ENCODE data around the gene RABGEF1.
"Not testable (repeated sequence)": the region's sequence is repeated elsewhere in the genome, so short reads cannot be mapped to it uniquely, and the experiment has no call there.

Gene RABGEF1

GRCh38 chr7:66710752-66711151 lies 29.8 kb upstream of the RABGEF1 start:
- H3K4me3 ChIP-seq (ENCODE audit: low read depth, low read length); H3K9me3 ChIP-seq (ENCODE audit: control insufficient read depth, insufficient read depth, low read length); H3K36me3 ChIP-seq (ENCODE audit: control insufficient read depth, insufficient read depth, low read length); H3K4me1 ChIP-seq (ENCODE audit: control insufficient read depth, insufficient read depth, low read length); H3K27me3 ChIP-seq (ENCODE audit: control insufficient read depth, insufficient read depth, low read length); H3K9ac ChIP-seq (ENCODE audit: low read depth, low read length): not testable (repeated sequence)

DNA sequence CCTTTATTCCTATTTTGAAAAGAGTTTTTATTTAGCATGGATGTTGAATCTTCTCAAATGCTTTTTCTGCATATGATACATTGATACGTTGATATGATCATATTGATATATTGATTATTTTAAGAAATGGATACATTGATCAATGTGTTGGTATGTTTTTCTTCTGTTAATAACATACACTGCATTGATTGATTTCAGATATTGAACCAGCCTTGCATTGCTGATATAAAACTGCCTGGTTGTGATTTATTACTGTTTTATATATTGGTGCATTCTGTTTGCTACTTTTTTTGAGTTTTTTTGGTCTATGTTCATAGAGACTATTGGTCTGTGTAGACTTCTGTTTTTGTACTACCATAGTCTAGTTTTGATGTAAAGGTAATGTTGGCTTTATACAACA lies 26.8 kb upstream of the RABGEF1 start:
- H3K4me3 ChIP-seq (ENCODE audit: low read depth, low read length) = no peak overlapping the region
- H3K36me3 ChIP-seq (ENCODE audit: control insufficient read depth, insufficient read depth, low read length) = no peaks in the 10 kb centered on the region
- no peaks in the 10 kb centered on the region for H3K27me3 ChIP-seq (ENCODE audit: control insufficient read depth, insufficient read depth, low read length)
- H3K9ac ChIP-seq (ENCODE audit: low read depth, low read length) = no peak overlapping the region
- H3K9me3 ChIP-seq (ENCODE audit: control insufficient read depth, insufficient read depth, low read length) = no peaks in the 10 kb centered on the region
- H3K4me1 ChIP-seq (ENCODE audit: control insufficient read depth, insufficient read depth, low read length) = no peaks in the 10 kb centered on the region

DNA sequence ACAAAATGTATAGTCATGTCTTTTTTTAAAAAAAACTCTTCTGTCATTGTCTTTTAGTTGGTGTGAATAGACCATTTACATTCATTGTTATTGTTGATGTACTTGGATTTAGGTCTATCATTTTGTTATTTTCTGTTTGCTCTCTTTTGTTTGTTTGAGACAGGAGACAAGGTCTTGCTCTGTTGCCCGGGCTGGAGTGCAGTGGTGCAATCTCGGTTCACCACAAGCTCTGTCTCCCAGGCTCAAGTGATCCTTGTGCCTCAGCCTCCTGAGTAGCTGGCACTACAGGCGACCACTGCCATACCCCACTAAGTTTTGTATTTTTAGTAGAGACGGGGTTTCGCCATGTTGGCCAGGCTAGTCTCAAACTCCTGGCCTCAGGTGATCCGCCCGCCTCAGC lies 23.9 kb upstream of the RABGEF1 start:
- not testable (repeated sequence) for H3K4me1 ChIP-seq (ENCODE audit: control insufficient read depth, insufficient read depth, low read length); H3K9me3 ChIP-seq (ENCODE audit: control insufficient read depth, insufficient read depth, low read length); H3K36me3 ChIP-seq (ENCODE audit: control insufficient read depth, insufficient read depth, low read length); H3K4me3 ChIP-seq (ENCODE audit: low read depth, low read length); H3K9ac ChIP-seq (ENCODE audit: low read depth, low read length); H3K27me3 ChIP-seq (ENCODE audit: control insufficient read depth, insufficient read depth, low read length)

DNA sequence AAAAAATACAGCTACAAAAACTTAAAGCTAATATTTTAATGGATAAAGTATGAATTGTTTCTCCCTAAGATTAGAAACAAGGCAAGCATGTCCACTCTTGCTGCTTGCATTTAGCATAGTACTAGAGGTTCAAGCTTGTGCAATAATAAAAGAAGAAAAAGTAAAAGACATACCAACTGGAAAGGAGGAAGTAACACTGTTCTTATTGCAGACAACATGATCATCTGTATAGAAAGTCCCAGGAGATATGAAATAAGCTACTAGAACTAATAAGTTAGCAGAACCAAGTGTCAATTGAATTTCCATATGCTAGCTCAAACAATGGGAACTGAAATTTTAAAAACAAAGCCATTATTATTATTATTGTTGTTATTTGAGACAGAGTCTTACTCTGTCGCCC lies 20.0 kb upstream of the RABGEF1 start:
- Histone ChIP-seq H3K27me3 (ENCODE audit: control insufficient read depth, insufficient read depth, low read length) (no peaks in the 10 kb centered on the region), H3K9ac (ENCODE audit: low read depth, low read length) (no peak overlapping the region), H3K36me3 (ENCODE audit: control insufficient read depth, insufficient read depth, low read length) (no peaks in the 10 kb centered on the region)

DNA sequence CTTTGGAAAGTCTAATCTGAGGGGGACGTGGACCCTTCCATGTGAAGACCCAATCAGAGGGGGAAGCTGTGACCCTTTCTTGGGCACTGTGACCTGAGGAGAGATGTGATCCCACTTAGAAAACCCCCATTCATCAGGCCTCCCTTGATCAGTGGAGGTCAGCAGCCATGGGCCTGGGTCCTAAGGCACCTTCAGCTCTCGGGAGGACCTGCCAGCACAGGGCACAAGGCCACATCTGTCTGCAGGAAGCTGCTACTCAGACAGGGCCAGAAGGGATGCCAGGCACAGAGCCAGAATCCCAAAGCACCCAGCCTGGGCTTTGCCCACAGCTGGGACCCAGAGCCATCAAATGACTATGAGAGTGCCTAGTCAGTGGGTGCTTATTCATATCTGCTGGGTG lies 14.7 kb upstream of the RABGEF1 start:
- H3K27me3 ChIP-seq (ENCODE audit: control insufficient read depth, insufficient read depth, low read length) = no peaks in the 10 kb centered on the region
- H3K36me3 ChIP-seq (ENCODE audit: control insufficient read depth, insufficient read depth, low read length) = no peaks in the 10 kb centered on the region
- no peaks in the 10 kb centered on the region for H3K4me1 ChIP-seq (ENCODE audit: control insufficient read depth, insufficient read depth, low read length)
- no peak overlapping the region for H3K4me3 ChIP-seq (ENCODE audit: low read depth, low read length)
- no peak overlapping the region for H3K9ac ChIP-seq (ENCODE audit: low read depth, low read length)
- H3K9me3 ChIP-seq (ENCODE audit: control insufficient read depth, insufficient read depth, low read length) = no peaks in the 10 kb centered on the region

More for the DNA sequence above, 20.0 kb upstream of the RABGEF1 start:
- Histone ChIP-seq H3K4me1 (ENCODE audit: control insufficient read depth, insufficient read depth, low read length) (no peaks in the 10 kb centered on the region), H3K9me3 (ENCODE audit: control insufficient read depth, insufficient read depth, low read length) (no peaks in the 10 kb centered on the region), H3K4me3 (ENCODE audit: low read depth, low read length) (no peak overlapping the region)

DNA sequence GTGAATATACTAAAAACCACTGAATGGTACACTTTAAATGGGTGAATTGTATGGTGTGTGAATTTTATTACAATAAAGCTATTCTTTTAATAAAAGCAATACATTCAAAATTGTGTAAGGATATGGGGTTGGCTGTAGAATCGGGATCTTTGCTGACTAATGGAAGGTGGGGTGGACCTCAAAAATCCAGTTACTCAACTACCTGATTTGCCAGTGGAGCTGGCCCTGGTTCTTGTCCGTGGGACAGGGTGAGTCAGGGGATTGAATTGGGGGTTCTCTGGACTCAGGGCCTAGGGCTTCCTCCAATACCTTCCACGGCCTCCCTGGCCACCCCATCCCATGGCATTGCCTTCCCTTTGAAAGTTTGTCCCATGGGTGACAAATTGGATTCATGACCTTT lies 13.5 kb upstream of the RABGEF1 start:
- H3K27me3 ChIP-seq (ENCODE audit: control insufficient read depth, insufficient read depth, low read length) = no peaks in the 10 kb centered on the region
- no peaks in the 10 kb centered on the region for H3K36me3 ChIP-seq (ENCODE audit: control insufficient read depth, insufficient read depth, low read length)
- H3K4me1 ChIP-seq (ENCODE audit: control insufficient read depth, insufficient read depth, low read length) = no peaks in the 10 kb centered on the region
- H3K9me3 ChIP-seq (ENCODE audit: control insufficient read depth, insufficient read depth, low read length) = no peaks in the 10 kb centered on the region
- H3K9ac ChIP-seq (ENCODE audit: low read depth, low read length) = no peak overlapping the region
- H3K4me3 ChIP-seq (ENCODE audit: low read depth, low read length) = no peak overlapping the region

DNA sequence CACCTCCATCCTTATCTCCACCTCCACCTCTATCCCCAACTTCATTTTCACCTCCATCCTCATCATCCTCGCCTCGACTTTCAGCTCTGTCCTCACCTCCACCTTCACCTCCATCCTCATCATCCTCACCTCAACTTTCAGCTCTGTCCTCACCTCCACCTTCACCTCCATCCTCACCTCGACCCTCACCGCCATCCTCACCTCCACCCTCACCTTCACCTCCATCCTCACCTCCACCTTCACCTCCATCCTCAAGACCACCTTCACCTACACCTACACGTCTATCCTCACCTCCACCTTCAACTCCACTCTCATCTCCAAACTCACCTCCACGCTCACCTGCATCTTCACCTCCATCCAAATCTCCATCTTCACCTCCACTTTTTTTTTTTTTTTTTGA lies 12.0 kb upstream of the RABGEF1 start:
- H3K36me3 ChIP-seq (ENCODE audit: control insufficient read depth, insufficient read depth, low read length) = no peaks in the 10 kb centered on the region
- no peaks in the 10 kb centered on the region for H3K27me3 ChIP-seq (ENCODE audit: control insufficient read depth, insufficient read depth, low read length)
- no peak overlapping the region for H3K9ac ChIP-seq (ENCODE audit: low read depth, low read length)
- H3K4me3 ChIP-seq (ENCODE audit: low read depth, low read length) = no peak overlapping the region
- no peaks in the 10 kb centered on the region for H3K4me1 ChIP-seq (ENCODE audit: control insufficient read depth, insufficient read depth, low read length)
- no peaks in the 10 kb centered on the region for H3K9me3 ChIP-seq (ENCODE audit: control insufficient read depth, insufficient read depth, low read length)

DNA sequence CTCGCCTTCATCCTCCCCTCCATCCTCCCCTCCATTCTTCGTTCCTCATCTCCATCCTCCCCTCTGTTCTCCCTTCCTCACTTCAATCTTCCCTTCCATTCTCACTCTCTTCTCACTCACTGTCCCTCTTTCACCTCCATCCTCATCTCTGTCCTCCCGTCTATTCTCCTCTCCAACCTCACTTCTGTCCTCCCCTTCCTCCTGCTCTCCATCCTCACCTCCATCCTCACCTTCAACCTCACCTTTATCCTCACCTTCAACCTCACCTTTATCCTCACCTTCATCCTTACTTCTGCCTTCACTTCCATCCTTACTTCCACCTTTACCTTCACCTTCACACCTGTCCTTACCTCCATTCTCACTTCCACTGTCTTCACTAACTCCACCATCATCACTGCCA lies 11.3 kb upstream of the RABGEF1 start:
- H3K4me3 ChIP-seq (ENCODE audit: low read depth, low read length) = no peak overlapping the region
- H3K9me3 ChIP-seq (ENCODE audit: control insufficient read depth, insufficient read depth, low read length) = no peaks in the 10 kb centered on the region
- no peaks in the 10 kb centered on the region for H3K27me3 ChIP-seq (ENCODE audit: control insufficient read depth, insufficient read depth, low read length)
- no peaks in the 10 kb centered on the region for H3K4me1 ChIP-seq (ENCODE audit: control insufficient read depth, insufficient read depth, low read length)
- H3K9ac ChIP-seq (ENCODE audit: low read depth, low read length) = no peak overlapping the region
- H3K36me3 ChIP-seq (ENCODE audit: control insufficient read depth, insufficient read depth, low read length) = no peaks in the 10 kb centered on the region

- Histone ChIP-seq H3K4me1 (ENCODE audit: control insufficient read depth, insufficient read depth, low read length) (no peaks in the 10 kb centered on the region), H3K9ac (ENCODE audit: low read depth, low read length) (no peak overlapping the region), H3K4me3 (ENCODE audit: low read depth, low read length) (no peak overlapping the region), H3K36me3 (ENCODE audit: control insufficient read depth, insufficient read depth, low read length) (no peaks in the 10 kb centered on the region), H3K27me3 (ENCODE audit: control insufficient read depth, insufficient read depth, low read length) (no peaks in the 10 kb centered on the region), H3K9me3 (ENCODE audit: control insufficient read depth, insufficient read depth, low read length) (no peaks in the 10 kb centered on the region)
Observed at GRCh38 chr7:66731986-66732385, 8.5 kb upstream of the RABGEF1 start.

DNA sequence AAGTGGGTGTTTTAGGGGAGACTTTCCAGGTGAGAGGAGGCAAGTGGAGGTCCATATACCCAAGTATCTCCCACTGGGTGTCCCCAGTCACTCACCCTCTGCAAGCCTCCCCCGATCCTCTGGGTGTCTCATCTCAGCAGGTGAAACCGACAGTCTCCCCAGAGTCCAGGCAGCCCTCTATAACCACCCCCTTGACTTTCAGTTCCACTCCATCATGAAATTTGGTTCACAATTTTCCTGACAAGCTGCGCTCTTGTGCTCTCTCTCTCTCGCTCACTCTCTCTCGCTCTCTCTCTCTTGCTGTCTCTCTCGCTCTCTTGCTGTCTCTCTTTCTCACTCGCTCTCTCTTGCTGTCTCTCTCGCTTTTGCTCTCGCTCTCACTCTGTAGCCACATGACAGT lies 8.1 kb upstream of the RABGEF1 start:
- no peaks in the 10 kb centered on the region for H3K9me3 ChIP-seq (ENCODE audit: control insufficient read depth, insufficient read depth, low read length)

GRCh38 chr7:66734006-66734405 lies 6.5 kb upstream of the RABGEF1 start:
- no peaks in the 10 kb centered on the region for H3K36me3 ChIP-seq (ENCODE audit: control insufficient read depth, insufficient read depth, low read length)
- H3K9ac ChIP-seq (ENCODE audit: low read depth, low read length) = no peak overlapping the region
- no peaks in the 10 kb centered on the region for H3K27me3 ChIP-seq (ENCODE audit: control insufficient read depth, insufficient read depth, low read length)
- no peak overlapping the region for H3K4me3 ChIP-seq (ENCODE audit: low read depth, low read length)
- no peaks in the 10 kb centered on the region for H3K4me1 ChIP-seq (ENCODE audit: control insufficient read depth, insufficient read depth, low read length)
- no peaks in the 10 kb centered on the region for H3K9me3 ChIP-seq (ENCODE audit: control insufficient read depth, insufficient read depth, low read length)

More for the DNA sequence above, 8.1 kb upstream of the RABGEF1 start:
- no peak overlapping the region for H3K4me3 ChIP-seq (ENCODE audit: low read depth, low read length)
- H3K27me3 ChIP-seq (ENCODE audit: control insufficient read depth, insufficient read depth, low read length) = no peaks in the 10 kb centered on the region
- no peak overlapping the region for H3K9ac ChIP-seq (ENCODE audit: low read depth, low read length)
- no peaks in the 10 kb centered on the region for H3K4me1 ChIP-seq (ENCODE audit: control insufficient read depth, insufficient read depth, low read length)
- H3K36me3 ChIP-seq (ENCODE audit: control insufficient read depth, insufficient read depth, low read length) = no peaks in the 10 kb centered on the region

GRCh38 chr7:66735154-66735553 lies 5.4 kb upstream of the RABGEF1 start:
- H3K27me3 ChIP-seq (ENCODE audit: control insufficient read depth, insufficient read depth, low read length) = no peaks in the 10 kb centered on the region
- H3K4me1 ChIP-seq (ENCODE audit: control insufficient read depth, insufficient read depth, low read length) = no peaks in the 10 kb centered on the region
- H3K9ac ChIP-seq (ENCODE audit: low read depth, low read length) = no peak overlapping the region
- no peaks in the 10 kb centered on the region for H3K36me3 ChIP-seq (ENCODE audit: control insufficient read depth, insufficient read depth, low read length)
- H3K9me3 ChIP-seq (ENCODE audit: control insufficient read depth, insufficient read depth, low read length) = no peaks in the 10 kb centered on the region
- no peak overlapping the region for H3K4me3 ChIP-seq (ENCODE audit: low read depth, low read length)

GRCh38 chr7:66735850-66736249 lies 4.7 kb upstream of the RABGEF1 start:
- Histone ChIP-seq H3K27me3 (ENCODE audit: control insufficient read depth, insufficient read depth, low read length) (no peaks in the 10 kb centered on the region), H3K9me3 (ENCODE audit: control insufficient read depth, insufficient read depth, low read length) (no peaks in the 10 kb centered on the region), H3K4me3 (ENCODE audit: low read depth, low read length) (no peak overlapping the region), H3K9ac (ENCODE audit: low read depth, low read length) (no peak overlapping the region), H3K36me3 (ENCODE audit: control insufficient read depth, insufficient read depth, low read length) (no peaks in the 10 kb centered on the region), H3K4me1 (ENCODE audit: control insufficient read depth, insufficient read depth, low read length) (no peaks in the 10 kb centered on the region)
